Spinal cord (tissue), 10 donors: ENCODE data around the gene SAFB. TPM values are rescaled to one million over a fixed set of nuclear protein-coding genes. Genes with fewer than 3 reads are reported as not detected.

Experiments used
- DNase-seq, 6 donors: peaks; one replicate each; pipeline versions ENCODE4 v3.0.0 to v3.0.0-alpha.2; 2013 to 2015; ENCODE audit warnings: low spot score in 6 of 6, low read depth in 4 of 6
- H3K27ac ChIP-seq: one replicate; pipeline ENCODE4 v1.5.1; 2013; ENCODE audit warnings: low read depth, low read length, control low read depth
- H3K27me3 ChIP-seq: one replicate; pipeline ENCODE4 v1.6.1; 2013; ENCODE audit warnings: low read length; ENCODE audit not compliant: control insufficient read depth, insufficient read depth
- H3K36me3 ChIP-seq: one replicate; pipeline ENCODE4 v1.6.1; 2013; ENCODE audit warnings: low read length; ENCODE audit not compliant: control insufficient read depth, insufficient read depth
- H3K4me1 ChIP-seq: one replicate; pipeline ENCODE4 v1.6.1; 2013; ENCODE audit warnings: low read length; ENCODE audit not compliant: control insufficient read depth, insufficient read depth
- H3K4me3 ChIP-seq: one replicate; pipeline ENCODE4 v1.5.1; 2013; ENCODE audit warnings: low read depth, low read length, control low read depth
- H3K9me3 ChIP-seq: one replicate; pipeline ENCODE4 v1.6.1; 2013; ENCODE audit warnings: low read length; ENCODE audit not compliant: control insufficient read depth, insufficient read depth
- WGBS: methylation state at CpG from one replicate; pipeline ENCODE4 v1.1.5; 2013; ENCODE audit warnings: missing lambda C conversion rate; ENCODE audit not compliant: insufficient coverage; 5-methylcytosine and 5-hydroxymethylcytosine counted together
- polyA plus RNA-seq, 2 donors: library from polyadenylated mRNA; unstranded; fragments of 120-200 nt; gene quantifications; one replicate each; pipeline ENCODE4 v1.2.1, GENCODE V29; 2013; ENCODE audit not compliant: insufficient read length in 2 of 2
- total RNA-seq, 2 donors: library from RNA; depleted of rRNA in 1 of 2; stranded (reverse); fragments of 120-200 nt in 1 of 2; fragments of >200 nt in 1 of 2; gene quantifications; one replicate each; pipeline versions ENCODE4 v1.2.3 to v1.2.4, GENCODE V29; 2013 to 2014
- donor health status: healthy.

Gene SAFB
- total and polyA plus RNA-seq, 4 donors, result 46.2 to 162 (median 99.0) TPM

DNA sequence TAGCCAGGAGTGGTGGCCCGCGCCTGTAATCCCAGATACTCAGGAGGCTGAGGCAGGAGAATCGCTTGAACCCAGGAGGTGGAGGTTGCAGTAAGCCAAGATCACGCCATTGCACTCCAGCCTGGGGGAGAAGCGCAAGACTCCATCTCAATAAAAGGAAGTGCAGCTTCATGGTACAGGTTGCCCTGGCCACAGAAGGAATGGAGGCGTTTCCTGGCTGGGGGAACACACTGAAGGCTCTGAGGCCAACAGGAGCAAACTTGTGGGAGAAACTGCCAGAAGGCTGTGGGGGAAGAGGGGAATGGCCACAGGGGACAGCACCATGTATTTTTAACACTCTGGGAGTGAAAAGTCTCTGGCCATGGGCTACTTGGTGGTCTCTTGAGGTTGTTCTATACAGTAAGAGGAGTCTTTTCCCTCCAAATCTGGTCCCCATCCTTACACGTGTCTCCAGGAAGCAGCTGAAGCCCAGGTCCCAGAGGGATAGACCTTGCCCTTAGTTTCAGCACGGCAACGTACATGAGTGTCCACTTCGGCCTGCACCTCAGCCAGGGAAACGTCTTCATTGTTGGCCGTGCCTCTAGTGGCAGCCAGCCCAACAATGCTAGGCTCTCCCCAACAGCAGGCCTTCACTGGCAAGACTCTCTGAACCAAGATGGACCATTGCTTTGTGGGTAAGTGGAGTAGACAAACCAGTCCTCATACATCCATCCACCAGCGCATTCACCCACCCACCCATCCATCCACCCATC, 50.0 kb downstream of the SAFB start:
- DNase-seq, result no peak
- Histone ChIP-seq H3K36me3 (peaks cover 76% of the 10 kb centered on the region), H3K27me3 (no peaks in the 10 kb centered on the region), H3K4me3 (no peak overlapping the region), H3K9me3 (no peaks in the 10 kb centered on the region), H3K27ac (no peak overlapping the region), H3K4me1 (peaks cover 3% of the 10 kb centered on the region)
- WGBS, result 93% methylated on average over 9 of the region's 13 CpGs

DNA sequence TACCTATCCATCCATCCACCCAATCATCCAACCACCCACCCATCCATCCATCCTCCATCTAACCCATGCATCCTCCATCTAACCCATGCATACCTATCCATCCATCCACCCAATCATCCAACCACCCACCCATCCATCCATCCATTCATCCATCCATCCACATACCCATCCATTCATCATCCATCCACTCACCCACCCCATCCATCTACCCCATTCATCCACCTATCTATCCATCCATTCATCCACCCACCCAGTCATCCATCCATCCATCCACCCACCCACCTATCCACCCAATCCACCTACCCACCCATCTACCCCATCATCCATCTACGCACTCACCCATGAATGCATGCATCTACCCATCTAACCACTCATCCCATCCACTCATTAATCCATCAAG, 50.9 kb downstream of the SAFB start:
- no peaks in the 10 kb centered on the region for H3K27me3 ChIP-seq
- H3K36me3 ChIP-seq, result peaks cover 75% of the 10 kb centered on the region
- no peak overlapping the region for H3K27ac ChIP-seq
- H3K9me3 ChIP-seq, result no peaks in the 10 kb centered on the region
- DNase-seq, result no peak
- 100% methylated on average over 1 of the region's 1 CpG for WGBS
- no peak overlapping the region for H3K4me3 ChIP-seq
- H3K4me1 ChIP-seq, result peaks cover 3% of the 10 kb centered on the region

DNA sequence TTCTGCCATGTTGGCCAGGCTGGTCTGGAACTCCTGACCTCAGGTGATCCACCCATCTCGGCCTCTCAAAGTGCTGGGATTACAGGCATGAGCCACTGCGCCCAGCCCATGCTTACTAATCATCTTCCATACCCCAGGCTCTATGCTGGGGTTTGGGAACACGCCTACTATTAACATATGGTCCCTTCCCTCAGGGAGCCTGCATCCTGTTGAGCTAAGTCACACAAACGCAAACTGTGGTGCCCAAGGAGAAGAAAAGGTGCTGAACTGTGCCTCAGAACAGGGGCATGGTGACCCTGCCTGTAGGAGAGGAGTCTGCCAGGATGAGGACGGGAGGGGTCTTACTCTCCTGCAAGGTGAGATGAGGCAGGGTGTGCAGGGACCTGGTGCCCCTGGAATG, 51.8 kb downstream of the SAFB start:
- Histone ChIP-seq H3K4me3 (no peak overlapping the region), H3K36me3 (peaks cover 69% of the 10 kb centered on the region), H3K27ac (no peak overlapping the region), H3K9me3 (no peaks in the 10 kb centered on the region), H3K4me1 (peaks cover 11% of the 10 kb centered on the region), H3K27me3 (no peaks in the 10 kb centered on the region)
- 95% methylated on average over 4 of the region's 5 CpGs for WGBS
- no peak for DNase-seq

DNA sequence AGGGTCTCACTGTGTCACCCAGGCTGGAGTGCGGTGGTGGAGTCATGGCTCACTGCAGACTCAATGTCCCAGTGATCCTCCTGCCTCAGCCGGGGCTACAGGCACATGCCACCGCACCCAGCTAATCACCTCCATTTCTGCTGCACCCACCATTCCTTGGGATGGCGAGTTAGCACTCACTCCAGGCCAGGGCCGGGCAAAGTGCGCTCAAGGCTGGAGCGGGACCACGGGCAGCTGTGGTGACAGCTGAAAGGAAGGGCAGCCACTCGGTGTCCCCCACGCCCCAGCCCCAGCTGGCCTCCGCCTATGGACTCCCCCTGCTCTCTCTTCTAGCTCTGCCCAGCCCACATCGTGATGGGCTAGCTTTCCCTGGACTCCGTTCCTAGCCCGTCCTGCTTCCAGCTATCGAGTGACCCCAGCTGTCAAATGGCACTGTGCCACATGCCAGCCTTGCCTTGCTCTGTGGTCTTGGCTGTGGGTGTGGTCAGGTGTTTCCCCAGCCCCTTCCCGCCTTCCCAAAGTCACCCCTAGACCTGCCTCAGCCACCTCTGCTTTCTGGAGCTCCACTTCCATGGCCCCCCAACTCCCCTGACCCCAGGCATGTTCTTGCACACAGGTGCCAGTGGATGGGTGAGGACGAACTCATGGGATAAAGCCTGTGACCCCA, 53.4 kb downstream of the SAFB start:
- Histone ChIP-seq H3K27ac (no peak overlapping the region), H3K9me3 (no peaks in the 10 kb centered on the region), H3K4me3 (no peak overlapping the region), H3K4me1 (peaks cover 17% of the 10 kb centered on the region), H3K27me3 (no peaks in the 10 kb centered on the region), H3K36me3 (peaks cover 59% of the 10 kb centered on the region)
- DNase-seq, result no peak
- WGBS, result 82% methylated on average over 15 of the region's 17 CpGs

DNA sequence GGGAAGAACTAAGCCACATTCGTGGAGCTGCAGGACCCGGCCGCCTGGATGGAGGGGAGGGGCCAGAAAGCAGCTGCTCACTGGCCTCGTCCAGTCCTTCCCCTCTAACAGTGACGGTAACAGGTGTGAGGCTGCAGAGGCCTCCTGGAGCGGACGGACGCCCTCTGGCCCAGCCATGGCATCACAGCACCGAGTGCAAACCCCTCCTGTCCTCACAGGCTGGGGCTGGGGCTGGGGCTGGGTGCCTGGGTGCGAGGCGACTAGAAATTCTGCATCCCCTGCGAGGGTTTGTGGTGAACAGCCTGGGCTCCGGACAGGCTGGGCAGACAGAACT, 53.9 kb downstream of the SAFB start:
- WGBS, result 84% methylated on average over 11 of the region's 13 CpGs
- Histone ChIP-seq H3K4me1 (peaks cover 21% of the 10 kb centered on the region), H3K27ac (no peak overlapping the region), H3K27me3 (no peaks in the 10 kb centered on the region), H3K4me3 (no peak overlapping the region), H3K36me3 (peaks cover 54% of the 10 kb centered on the region), H3K9me3 (no peaks in the 10 kb centered on the region)
- DNase-seq, result no peak

DNA sequence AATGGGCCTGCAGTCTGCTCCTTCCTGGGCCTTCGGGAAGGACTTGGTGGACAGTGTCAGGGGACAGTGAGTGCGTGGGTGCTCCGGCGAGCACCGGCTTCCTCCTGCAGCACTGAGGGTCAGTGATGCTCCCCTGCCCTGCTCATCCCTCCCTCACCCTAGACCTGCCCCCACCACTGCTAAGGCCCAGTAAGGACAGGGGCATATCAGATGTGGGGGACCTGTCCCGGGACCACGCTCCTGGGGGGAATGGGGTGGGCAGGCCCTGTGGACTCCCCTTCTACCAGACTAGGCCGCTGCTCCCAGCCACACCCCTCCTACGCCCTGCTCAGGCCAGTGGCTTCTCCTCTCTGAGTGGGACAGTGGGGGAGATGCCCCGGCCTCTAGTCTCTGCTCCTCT, 54.3 kb downstream of the SAFB start:
- H3K27me3 ChIP-seq, result no peaks in the 10 kb centered on the region
- 99% methylated on average over 9 of the region's 10 CpGs for WGBS
- no peaks in the 10 kb centered on the region for H3K9me3 ChIP-seq
- H3K36me3 ChIP-seq, result peaks cover 50% of the 10 kb centered on the region
- H3K4me1 ChIP-seq, result peaks cover 25% of the 10 kb centered on the region
- H3K27ac ChIP-seq, result no peak overlapping the region
- no peak for DNase-seq
- no peak overlapping the region for H3K4me3 ChIP-seq

DNA sequence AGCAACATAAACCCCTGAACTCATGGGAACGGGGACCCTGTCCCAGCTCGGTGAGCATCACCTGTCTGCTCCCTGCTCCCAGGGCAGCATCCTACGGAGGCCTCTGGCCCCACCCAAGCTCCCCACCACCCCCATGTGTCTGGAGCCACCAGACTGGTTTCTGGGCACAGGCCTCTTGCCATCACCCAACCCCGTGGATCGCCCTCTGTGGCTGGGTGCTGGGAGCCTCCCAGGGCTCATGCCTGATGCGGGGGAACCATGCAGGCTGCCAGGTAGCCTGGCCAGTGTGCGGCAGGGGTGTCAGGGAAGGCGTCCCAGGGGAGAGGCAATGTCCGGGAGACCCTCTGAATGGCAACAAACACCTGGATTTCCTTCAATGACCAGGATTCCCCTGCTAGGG, 54.7 kb downstream of the SAFB start:
- no peak for DNase-seq
- Histone ChIP-seq H3K4me1 (peaks cover 29% of the 10 kb centered on the region), H3K36me3 (peaks cover 49% of the 10 kb centered on the region), H3K27me3 (no peaks in the 10 kb centered on the region), H3K27ac (no peak overlapping the region), H3K9me3 (no peaks in the 10 kb centered on the region), H3K4me3 (no peak overlapping the region)
- WGBS, result 91% methylated on average over 9 of the region's 9 CpGs

DNA sequence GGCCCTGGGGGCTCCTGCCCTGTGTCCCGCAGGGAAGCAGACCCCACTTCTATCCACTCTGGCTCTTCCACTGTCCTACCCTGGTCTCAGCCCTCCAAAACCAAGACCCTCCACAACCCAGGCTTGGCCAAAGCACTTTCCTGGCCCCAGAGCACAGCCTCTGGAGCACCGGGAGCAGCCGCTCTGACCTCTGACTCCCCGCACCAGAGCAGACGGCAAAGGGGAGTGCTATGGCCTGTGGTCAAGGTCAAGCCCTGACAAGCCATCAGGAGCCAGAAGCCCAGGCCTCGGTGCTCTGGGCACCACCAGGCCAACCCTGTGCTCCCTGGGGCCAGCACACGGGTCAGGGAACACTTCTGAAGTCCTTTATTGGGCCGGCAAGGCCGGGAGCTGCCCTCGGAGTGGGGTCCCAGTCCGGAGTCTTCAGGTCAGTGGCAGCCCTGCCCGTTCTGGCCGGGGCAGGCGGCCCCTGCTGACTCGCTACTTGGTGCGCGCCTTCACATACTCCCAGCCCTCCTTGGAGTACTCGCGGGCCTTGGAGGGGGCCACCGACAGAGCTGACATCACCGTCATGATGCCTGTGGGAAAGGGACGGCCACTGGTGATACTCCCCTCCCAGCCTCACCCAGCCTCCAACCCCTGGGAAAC, 55.3 kb downstream of the SAFB start:
- Histone ChIP-seq H3K27me3 (no peaks in the 10 kb centered on the region), H3K27ac (no peak overlapping the region), H3K4me1 (peaks cover 29% of the 10 kb centered on the region), H3K9me3 (no peaks in the 10 kb centered on the region), H3K4me3 (no peak overlapping the region), H3K36me3 (peaks cover 46% of the 10 kb centered on the region)
- no peak for DNase-seq
- 89% methylated on average over 19 of the region's 22 CpGs for whole genome bisulfite sequencing

DNA sequence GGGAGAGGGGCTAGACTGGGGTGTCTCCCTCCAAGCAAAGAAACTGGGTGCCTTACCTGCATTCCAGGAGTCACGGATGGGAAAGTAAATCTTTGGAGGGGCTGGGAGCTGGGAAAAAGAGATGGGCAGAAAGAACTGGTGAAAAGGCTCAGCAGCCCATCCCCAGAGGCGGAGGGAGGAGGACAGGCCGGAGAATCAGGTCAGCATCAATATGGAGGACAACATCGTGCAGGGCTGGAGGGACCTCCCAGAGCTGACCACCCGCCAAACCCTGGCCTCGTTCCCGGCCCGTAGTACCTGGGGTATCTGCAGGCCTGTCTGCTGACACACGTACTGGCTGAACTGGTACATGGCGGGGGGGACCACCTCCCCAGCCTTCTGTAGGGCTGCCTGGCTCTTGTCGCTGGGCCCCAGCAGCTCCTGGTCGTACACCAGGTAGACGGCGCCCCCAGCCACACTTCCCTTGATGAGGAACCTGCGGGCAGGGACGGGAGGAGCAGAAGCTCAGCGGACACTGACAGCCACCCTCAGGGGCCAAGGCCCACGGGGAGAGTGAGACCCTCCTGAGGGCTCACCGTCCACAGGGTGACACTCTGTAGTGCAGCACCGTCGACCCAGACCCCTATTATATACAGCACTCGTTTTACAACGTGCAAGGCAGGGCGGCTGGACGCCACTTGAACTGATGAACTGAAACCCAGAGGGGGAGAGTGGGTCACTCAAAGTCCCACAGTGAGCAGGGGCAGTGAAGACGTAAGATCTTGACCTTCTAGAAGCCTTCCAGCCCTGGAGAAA, 56.6 kb downstream of the SAFB start:
- Histone ChIP-seq H3K36me3 (peaks cover 41% of the 10 kb centered on the region), H3K9me3 (no peaks in the 10 kb centered on the region), H3K27ac (peak overlapping the region; percentile 97), H3K27me3 (no peaks in the 10 kb centered on the region), H3K4me3 (peak overlapping the region; percentile 99), H3K4me1 (peaks cover 29% of the 10 kb centered on the region)
- no peak for DNase-seq
- WGBS, result 29% methylated on average over 23 of the region's 26 CpGs
